GM18907 (cell line): Measurements from ENCODE around the gene MANBA.
A peak's percentile ranks its signal among the peaks of the same experiment; 100 is the strongest.
"Not testable (repeated sequence)": the region's sequence is repeated elsewhere in the genome, so short reads cannot be mapped to it uniquely, and the experiment has no call there.

Experiments used
- ATAC-seq: cut with Tn5 transposase; IDR thresholded peaks from one replicate; pipeline ENCODE4 v1.9.1; 2021; ENCODE audit warnings: mild to moderate bottlenecking, moderate library complexity; ENCODE audit not compliant: unreplicated experiment

The MANBA gene

GRCh38 chr4:102725229-102725628, 35.5 kb downstream of the MANBA start:
- ATAC-seq: no peak

- no peak for ATAC-seq
These were observed 37.3 kb downstream of the MANBA start for GRCh38 chr4:102723511-102723910.

DNA sequence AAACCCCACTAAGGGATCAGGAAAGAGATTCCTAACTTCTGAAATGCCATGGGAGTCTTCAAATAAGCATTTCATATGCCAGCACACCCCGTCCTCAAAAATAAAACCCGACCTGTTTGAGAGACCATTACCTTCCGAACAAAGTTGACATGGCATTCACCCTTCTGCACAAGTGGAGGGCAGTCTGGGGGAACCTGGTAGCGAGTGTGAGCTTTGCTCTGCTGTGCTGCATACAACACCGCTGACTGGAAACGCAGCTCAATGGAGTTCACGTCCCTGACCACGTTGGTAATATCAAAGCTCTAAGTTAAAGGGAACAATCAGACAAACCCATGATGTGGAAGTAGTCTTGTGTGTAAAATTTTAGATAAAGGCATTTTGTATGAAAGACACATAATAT, 38.0 kb downstream of the MANBA start:
- no peak for ATAC-seq

GRCh38 chr4:102718833-102719575, 41.8 kb downstream of the MANBA start:
- not testable (repeated sequence) for ATAC-seq

DNA sequence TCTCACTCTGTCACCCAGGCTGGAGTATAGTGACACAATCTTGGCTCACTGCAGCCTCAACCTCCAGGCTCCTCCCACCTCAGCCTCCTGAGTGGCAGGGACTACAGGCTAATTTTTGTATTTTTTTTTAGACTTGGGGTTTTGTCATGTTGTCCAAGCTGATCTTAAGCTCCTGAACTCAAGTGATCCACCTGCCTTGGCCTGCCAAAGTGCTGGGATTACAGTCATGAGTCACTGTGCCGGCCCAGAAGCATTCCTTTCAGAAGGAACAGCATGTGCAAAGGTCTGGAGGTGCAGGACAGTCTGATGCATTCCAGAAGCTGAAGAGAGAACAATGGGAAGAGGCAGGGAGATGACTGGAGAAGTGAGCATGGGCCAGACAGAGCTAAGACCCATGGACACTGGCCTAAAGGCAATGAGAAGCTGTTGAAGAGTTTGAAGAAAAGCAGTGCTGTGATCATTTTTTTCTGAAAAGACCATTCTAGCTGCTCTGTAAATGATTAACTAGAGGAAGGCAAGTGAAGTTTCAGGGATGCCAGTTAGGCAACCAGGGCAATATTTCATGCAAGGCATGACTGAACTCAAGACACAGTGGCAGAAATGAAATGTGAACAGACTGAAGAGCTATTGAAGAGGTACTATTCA, 43.2 kb downstream of the MANBA start:
- ATAC-seq: peak; percentile 77

GRCh38 chr4:102715057-102715456, 45.7 kb downstream of the MANBA start:
- ATAC-seq: no peak

GRCh38 chr4:102713774-102714173, 47.0 kb downstream of the MANBA start:
- not testable (repeated sequence) for ATAC-seq

DNA sequence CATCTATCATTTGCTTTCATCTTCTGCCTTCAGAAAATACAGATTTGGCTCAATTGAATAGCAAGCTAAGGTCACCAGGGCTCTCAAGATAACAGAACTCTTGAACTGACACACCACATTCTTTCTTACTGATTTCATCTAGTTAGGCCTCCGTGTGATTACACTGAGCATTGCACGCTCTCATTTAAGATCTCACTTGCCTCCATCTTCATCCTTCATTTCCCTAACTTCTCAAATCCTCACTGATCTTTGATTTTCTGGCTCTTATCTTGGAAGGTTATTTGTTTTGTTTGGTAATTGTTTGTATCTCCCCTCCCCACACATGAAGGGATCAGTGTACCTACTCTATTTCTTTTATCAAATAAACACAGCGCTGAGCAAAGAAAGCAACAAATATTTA, 47.7 kb downstream of the MANBA start:
- no peak for ATAC-seq

- ATAC-seq: no peak
These were observed 49.8 kb downstream of the MANBA start for GRCh38 chr4:102710986-102711385.

DNA sequence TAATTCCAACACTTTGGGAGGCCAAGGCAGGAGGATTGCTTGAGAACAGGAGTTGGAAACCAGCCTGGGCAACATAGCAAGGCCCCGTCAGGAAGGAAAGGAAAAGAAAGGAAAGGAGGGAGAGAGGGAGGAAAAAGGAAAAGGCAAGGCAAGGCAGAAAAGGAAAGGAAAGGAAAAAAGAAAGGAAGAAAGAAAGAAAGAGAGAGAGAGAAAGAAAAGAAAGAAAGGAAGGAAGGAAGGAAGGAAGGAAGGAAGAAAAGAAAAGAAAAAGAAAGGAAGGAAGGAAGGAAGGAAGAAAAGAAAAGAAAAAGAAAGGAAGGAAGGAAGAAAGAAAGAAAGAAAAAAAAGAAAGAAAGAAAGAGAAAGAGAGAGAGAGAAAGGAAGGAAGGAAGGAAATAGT, 51.7 kb downstream of the MANBA start:
- ATAC-seq: not testable (repeated sequence)

GRCh38 chr4:102707150-102707549, 53.6 kb downstream of the MANBA start:
- ATAC-seq: no peak

DNA sequence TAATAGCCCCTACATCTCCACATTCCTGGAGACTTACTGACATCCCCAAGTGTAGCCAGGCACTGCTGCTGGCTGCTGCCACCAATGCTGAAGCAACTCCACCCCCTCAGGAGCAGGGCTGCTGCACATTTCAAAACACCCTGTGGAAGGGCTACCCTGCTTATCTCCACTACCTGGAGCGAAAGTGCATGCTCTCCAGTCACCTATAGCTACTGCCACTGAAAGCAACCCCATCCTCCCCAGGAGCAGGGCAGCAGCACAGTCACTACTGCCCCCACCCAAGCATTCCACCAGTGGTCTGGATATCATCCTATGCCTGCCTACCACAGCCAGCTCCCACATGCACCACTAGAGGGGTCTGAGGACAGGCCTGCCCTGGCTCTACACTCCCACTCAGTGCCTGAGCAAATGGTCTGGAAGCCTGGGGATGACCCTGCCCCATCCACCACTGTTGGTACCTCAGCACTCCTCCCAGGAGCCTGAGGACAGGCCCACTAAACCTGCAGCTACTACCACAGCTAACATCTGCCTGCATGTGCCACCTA, 55.3 kb downstream of the MANBA start:
- ATAC-seq: no peak

GRCh38 chr4:102696758-102697157, 64.0 kb downstream of the MANBA start:
- no peak for ATAC-seq

DNA sequence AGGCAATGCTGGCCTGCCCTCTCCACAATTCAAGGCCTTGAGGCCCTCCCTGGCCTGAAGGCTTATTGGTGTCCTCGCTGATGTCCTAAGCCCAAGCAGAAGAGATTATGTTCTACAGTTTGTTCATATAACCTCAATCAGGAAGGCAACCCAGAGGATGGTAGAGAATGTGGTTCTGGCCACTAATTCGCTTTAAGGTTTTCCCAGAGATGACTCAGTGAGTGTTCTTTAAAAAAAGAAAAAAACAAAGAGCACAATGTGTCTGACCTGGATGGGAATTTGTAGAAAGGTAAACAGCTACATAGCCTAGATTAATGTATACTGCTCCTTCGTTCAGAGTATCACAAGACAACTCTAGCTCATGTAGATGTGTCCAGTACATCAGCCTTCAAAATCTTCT, 66.0 kb downstream of the MANBA start:
- ATAC-seq: no peak

GRCh38 chr4:102693861-102694260, 66.9 kb downstream of the MANBA start:
- no peak for ATAC-seq

GRCh38 chr4:102693262-102693850, 67.4 kb downstream of the MANBA start:
- no peak for ATAC-seq

DNA sequence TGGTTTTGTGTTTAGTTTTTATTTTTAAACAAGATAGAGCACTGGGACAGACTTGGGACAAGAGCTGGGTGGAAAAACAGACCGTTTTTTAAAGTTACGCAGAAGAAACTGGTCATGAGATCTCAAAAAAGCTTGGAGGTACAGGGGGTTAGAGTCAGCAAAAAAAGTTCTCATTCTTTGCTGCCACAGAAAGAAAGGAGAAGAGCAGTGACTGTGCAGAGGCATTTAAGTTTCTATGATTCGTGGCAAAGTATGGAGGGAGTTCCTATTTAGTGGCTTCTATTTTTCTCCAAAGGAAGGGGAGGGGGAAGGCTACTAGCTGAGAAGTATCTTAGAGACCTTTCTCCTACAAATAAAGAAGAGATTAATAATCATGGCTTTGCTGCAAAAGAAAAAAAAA, 68.3 kb downstream of the MANBA start:
- no peak for ATAC-seq

- peak; percentile 37 for ATAC-seq
These were observed 72.8 kb downstream of the MANBA start for GRCh38 chr4:102687982-102688433.

DNA sequence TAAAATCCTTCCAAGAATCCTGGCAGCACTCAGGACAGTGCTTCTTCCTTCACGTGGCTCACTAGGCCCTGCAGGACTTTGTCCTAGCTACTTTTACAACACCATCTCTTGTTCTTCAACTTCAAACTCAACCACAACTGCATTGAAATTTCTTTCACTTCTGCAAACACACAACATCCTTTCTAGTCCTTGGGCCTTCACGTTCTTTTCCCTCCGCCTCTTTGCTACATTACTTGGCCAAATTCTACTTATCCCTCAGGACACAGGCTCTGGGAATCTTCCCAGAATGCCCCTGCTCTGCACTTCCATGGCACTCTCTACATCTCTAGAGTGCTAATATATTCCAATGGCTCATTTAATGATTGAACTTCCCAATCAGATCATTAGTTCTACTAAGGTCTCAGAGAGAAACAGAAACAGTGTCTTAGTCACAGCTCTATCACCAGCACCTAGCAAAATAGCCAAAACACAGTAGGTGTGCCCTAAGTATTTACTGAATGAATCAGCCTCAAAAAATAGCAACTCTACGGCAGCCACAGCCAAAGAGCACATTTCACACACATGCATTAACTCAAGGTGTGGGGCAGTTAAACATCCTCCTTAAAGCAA, 73.3 kb downstream of the MANBA start:
- ATAC-seq: peak; percentile 95

DNA sequence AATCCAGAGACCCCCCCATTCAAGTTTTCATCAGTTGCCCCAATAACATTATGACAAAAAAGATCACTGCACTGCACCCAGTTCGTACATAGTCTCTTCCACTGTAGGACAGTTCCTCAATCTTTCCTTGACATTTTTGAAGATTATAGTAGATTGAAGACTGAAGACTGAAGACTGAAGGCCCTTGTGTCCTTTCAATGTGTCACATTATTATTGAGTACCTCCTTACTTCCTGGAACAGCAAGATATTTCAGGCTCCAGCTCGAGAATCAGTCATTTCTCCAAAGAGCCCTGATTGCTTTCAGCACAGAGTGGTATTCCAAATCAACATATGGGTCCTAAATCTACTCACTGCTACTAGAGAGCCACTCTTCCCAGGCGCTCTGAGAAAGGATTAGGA, 75.0 kb downstream of the MANBA start:
- no peak for ATAC-seq

GRCh38 chr4:102684610-102685052, 76.1 kb downstream of the MANBA start:
- no peak for ATAC-seq
